ENCODE data around the gene ALG9.

Gene ALG9

DNA sequence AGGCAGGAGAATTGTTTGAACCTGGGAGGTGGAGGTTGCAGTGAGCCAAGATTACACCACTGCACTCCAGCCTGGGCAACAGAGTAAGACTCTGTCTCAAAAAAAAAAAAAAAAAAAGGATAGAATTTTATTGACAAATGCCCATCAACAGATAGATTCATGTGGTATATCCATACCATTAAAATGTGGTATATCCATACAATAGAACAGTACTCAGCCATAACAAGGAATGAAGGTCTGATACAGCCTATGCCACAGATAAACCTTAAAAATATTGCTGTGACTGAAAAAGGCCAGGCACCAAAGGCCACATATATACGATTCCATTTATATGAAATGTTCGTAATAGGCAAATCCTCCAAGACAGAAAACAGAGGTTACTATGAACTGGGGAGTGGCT is 59.9 kb downstream of the ALG9 start:
- TF ChIP-seq, protein P1, sequence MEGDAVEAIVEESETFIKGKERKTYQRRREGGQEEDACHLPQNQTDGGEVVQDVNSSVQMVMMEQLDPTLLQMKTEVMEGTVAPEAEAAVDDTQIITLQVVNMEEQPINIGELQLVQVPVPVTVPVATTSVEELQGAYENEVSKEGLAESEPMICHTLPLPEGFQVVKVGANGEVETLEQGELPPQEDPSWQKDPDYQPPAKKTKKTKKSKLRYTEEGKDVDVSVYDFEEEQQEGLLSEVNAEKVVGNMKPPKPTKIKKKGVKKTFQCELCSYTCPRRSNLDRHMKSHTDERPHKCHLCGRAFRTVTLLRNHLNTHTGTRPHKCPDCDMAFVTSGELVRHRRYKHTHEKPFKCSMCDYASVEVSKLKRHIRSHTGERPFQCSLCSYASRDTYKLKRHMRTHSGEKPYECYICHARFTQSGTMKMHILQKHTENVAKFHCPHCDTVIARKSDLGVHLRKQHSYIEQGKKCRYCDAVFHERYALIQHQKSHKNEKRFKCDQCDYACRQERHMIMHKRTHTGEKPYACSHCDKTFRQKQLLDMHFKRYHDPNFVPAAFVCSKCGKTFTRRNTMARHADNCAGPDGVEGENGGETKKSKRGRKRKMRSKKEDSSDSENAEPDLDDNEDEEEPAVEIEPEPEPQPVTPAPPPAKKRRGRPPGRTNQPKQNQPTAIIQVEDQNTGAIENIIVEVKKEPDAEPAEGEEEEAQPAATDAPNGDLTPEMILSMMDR (conservative IDR thresholded peaks at IDR 0.05; ENCODE audit: low read depth), result no peak
- POLR2A ChIA-PET (ENCODE audit: low non-redundant PET), result no interaction called here

DNA sequence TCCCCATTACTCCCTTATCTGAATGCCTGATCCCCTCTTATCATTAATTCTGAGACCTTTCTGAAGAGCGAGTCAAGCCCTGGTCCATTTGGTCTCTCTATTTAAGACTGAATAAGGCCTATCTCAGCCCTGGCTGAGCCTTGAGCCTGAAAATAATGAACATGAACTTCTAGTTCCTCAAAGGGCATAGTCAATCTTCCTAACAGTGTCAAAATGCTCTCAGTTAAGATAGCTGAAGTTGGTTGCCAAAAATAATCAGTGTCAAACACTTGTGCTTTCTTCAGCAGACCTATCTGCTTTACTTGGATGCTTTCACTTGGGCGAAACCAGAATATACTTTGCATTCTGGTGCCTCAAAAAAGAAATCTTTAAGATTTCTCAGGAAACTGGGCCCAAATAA is 62.5 kb downstream of the ALG9 start:
- DNase-seq (ENCODE audit: low spot score), result no peak
- ChIA-PET POLR2A (ENCODE audit: low non-redundant PET) (no interaction called here), CTCF (no interaction called here)
- H3K27ac ChIP-seq, result no peak overlapping the region
- TF ChIP-seq, protein P1 (conservative IDR thresholded peaks at IDR 0.05; ENCODE audit: low read depth), result no peak

More for the DNA sequence above, 59.9 kb downstream of the ALG9 start:
- H3K27ac ChIP-seq, result no peak overlapping the region
- no peak for DNase-seq (ENCODE audit: low spot score)
- CTCF ChIA-PET, result no interaction called here

DNA sequence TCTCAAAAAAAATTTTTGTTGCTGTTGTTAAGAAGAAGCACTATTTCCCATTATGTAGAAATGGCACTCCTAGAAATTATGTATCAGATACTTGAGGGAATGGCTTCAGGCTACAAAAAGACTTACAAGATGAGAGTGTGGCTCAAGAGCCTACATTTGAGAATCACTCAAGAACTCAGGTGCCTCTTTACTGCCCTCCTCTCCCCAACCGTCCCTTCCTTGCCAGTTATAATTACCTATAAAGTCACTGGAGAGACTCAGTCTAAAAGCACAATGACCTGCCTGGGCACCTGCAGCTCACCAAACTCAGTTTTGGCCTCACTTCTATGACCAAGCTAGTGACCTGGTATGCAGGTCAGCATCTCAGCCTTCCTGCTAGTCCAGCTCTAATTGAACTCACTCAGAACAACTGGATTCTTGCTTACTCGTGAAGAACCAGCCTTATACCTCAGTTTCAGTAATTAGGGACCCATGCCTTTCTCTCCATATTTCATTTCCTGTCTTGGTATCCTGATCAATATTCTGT is 63.3 kb downstream of the ALG9 start:
- no peak overlapping the region for H3K27ac ChIP-seq
- CTCF ChIA-PET, result interaction anchor here (0.5 to 0.7 kb wide), 2 partner anchors 14 to 249 kb away, joined by 3 read pairs; no protein-coding TSS in a partner anchor
- DNase-seq (ENCODE audit: low spot score), result no peak
- TF ChIP-seq, protein P1 (conservative IDR thresholded peaks at IDR 0.05; ENCODE audit: low read depth), result no peak
- POLR2A ChIA-PET (ENCODE audit: low non-redundant PET), result no interaction called here

DNA sequence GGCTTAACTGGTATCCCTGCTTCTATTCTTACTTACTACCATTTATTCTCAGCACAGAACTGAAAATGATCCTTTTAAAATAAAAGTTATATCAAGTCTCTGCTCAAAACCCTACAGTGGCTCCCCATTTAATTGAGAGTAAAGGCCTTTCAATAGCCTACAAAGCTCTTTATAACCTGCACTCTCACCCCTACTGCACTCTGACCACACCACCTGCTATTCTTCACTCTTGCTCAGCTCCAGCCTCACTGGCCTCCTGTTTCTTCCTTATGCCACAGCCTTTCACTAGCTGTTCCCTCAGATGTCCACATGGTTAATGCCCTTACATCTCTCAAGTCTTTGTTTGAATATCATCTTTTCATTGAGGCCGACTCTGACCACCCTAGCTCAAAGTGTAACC is 64.3 kb downstream of the ALG9 start:
- no peak for DNase-seq (ENCODE audit: low spot score)
- no peak overlapping the region for H3K27ac ChIP-seq
- ChIA-PET POLR2A (ENCODE audit: low non-redundant PET) (no interaction called here), CTCF (no interaction called here)
- TF ChIP-seq, protein P1 (conservative IDR thresholded peaks at IDR 0.05; ENCODE audit: low read depth), result no peak

DNA sequence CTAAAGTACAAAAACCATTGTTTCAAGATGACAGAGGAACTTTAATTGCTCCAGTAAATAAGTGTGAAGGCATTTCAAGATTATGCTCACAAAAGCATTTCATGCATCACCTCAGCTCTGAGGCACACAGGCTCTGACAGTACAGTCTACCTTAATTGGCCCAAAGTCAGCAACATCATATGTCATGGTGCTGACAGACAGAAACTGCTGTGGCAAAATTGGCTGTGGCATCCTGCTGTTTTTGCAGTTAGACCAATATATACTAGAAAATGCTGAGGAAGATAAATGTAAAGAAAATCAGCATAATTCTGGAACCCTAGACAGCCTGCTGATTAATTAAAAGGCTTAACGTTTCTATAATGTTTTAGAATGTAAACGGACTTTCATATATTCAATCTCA is 70.2 kb downstream of the ALG9 start:
- TF ChIP-seq, protein P1 (conservative IDR thresholded peaks at IDR 0.05; ENCODE audit: low read depth), result no peak
- no peak overlapping the region for H3K27ac ChIP-seq
- CTCF ChIA-PET, result no interaction called here
- DNase-seq (ENCODE audit: low spot score), result no peak
- POLR2A ChIA-PET (ENCODE audit: low non-redundant PET), result no interaction called here

DNA sequence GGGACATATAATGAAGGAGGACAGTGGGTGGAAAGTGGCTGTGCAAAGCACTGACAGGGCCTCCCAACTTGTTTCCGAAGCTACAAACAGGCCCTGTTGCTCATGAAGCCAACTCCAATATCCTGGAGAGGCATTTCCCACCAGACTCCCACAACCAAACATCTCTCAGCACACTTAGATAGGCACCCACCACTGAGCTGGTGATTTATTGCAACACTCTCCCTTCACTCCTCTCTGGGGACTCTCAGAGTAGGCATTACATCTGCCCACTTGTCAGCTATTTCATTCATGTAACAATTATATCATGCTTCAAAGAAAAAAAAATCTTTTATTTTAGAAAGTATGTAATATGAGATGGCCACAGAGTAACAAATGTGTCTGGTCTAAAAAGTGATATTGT is 73.1 kb downstream of the ALG9 start:
- CTCF ChIA-PET, result no interaction called here
- TF ChIP-seq, protein P1 (conservative IDR thresholded peaks at IDR 0.05; ENCODE audit: low read depth), result no peak
- H3K27ac ChIP-seq, result no peak overlapping the region
- POLR2A ChIA-PET (ENCODE audit: low non-redundant PET), result no interaction called here
- no peak for DNase-seq (ENCODE audit: low spot score)

DNA sequence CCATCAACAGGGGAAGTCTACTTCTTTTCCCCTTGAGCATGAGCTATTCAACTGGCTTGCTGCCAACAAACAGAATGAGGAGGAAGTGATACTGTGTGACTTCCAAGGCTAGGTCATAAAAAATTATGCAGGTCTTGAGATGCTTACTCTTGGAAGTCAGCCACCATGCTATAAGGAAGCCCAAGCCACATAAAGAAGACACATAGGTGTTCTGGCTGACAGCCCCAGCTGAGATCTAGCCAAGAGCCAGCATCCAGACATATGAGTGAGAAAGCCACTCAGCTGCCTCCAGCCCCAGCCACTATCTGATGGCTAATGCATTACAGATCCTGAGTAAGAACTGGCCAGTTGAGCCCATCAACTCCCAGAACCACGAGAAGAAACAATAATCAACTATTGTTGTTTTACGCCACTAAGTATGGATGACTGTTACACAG is 74.2 kb downstream of the ALG9 start:
- TF ChIP-seq, protein P1 (conservative IDR thresholded peaks at IDR 0.05; ENCODE audit: low read depth), result no peak

More for the DNA sequence above, 74.2 kb downstream of the ALG9 start:
- H3K27ac ChIP-seq, result no peak overlapping the region
- ChIA-PET CTCF (no interaction called here), POLR2A (ENCODE audit: low non-redundant PET) (no interaction called here)
- DNase-seq (ENCODE audit: low spot score), result no peak
